ENCODE data around the gene LENG1.

LENG1 gene

DNA sequence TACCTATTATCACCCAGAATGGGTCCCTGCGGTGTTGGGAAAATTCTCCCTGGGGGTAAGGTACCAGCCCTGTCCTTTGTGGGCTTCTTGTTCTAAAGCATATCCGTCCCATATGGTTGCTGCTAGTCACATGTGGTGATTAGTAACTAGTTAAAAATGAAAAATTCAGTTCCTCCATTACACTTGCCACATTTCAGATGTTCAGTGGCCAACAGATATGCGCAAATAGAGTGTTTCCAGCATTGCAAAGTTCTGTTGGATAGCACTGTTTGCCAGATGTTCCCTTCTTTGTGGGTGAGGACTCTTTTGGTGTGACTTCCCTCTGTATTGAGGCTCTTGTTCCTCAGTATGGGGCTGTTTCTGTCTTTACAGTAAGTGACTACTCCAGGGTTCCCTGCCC, 18.2 kb downstream of the LENG1 start:
- DNase-seq (ENCODE audit: low spot score), result no peak

DNA sequence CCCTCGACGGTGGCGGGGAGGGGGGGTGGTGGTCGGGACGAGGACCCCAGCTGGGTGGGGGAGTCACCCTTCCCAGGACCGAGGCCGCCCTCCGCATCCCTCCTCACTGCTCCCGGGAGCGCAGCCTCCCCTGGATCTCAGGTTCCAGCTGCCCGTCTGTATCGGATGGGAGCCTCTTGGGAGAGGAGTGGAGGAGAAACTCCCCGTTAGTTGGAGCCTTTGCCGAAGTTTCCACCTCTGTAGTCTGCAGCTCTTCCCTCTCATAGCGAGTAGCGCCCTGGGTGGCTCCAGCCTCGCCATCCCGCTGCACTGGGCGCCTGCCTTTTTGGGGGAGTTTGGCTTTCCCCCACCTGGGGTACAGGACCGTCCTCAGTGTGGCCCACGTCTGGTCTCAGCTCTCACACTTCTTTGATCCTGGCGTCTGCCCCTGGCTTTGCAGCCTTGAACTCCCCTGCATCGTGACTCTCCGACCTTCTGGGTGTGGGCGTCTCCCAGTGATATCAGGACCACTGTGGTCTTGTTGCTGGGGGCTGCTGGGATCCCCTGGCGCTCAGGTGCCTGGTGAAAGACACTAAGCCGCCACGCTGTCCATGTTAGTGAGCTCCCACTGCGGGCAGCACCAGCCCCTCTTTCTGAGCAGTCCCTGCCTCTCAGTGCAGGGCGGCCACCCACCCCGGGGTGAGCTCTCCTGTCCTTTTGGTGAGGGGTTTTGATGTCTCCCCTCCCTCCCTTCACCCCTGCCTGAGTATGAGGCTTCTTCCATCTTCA, 20.8 kb downstream of the LENG1 start:
- no peak for DNase-seq (ENCODE audit: low spot score)

DNA sequence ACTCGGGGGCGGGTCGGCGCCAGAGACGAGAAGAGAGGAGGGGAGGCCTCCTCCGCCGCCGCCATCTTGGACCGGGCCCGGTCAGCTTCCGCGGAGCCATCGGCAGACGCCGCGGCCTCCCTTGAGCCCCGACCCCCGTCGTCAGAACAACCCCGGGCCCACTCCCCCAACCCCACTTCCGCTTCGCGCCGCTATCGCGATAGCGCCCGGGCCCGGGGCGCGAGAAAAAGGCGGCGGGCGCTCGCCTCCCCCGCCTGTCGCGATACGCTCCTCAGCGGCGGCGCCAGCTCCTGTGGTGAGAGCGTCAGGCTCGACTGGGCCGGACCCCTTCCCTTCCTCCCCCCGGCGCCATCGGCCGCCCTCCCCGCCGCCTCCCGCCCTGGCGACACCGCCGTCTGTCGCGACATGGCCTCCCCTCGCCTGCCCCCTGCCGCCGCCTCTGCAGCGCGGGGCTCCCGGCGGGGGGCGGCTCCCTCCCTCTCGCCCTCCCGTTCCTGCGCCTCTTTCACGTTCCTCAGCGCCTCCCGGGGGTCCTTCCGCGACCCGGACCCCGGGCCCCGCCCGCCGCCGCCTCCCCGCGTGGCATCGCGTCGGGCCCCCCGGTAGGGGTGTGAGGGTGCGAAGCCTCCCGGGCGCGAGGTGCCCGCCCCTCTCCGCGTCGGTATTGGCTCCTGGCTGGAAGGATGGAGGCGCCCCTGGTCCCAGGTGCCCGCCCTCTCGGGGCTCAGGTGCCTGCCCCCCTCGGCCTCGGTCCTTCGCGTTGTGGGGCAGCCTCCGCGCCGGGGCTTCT, 21.6 kb downstream of the LENG1 start, which contains the start of gene CNOT3:
CNOT3 (plus strand) TSS at position 64 of the 790 bp plus-strand sequence. CDS start 5,217 bp downstream, outside the sequence.
- no peak for DNase-seq (ENCODE audit: low spot score)

DNA sequence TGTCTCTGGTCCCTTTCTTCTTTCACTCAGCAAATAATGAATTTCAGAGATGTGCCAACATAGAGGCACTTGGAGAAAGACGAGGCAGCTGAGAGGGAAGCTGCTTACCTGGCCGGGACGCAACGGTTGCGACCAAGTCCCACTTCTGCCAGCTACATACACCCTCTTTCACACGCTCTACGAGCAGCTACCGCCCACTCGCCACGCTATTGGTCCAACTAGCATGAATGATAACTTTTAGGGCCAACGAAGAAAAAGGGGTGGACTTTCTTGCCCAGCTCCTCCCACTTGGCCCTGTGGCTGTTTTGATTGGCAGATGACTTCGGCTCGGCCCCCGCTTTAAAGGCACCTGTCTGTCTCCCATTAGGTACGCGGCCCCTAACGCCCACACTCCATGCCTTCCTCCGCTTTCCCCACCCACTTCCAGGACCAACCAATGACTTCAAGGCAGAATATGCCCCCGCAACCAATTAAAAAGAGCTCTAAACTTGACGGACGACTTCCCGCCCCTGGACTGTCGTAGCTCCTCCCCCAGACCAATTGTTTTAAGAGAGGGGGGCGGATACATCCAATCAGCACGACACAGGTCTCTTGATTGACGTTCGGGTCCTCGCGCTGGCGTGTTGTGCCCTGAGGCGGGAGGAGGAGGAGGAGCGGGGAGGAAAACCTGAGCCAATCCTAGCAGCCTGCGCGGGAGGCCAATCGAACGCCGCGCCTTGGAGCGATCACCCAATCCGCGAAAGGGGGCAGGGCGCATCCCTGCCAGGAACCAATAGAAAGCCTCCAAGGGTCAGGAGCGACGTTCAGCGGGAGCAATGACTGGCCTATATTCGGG, 22.4 kb downstream of the LENG1 start:
- DNase-seq (ENCODE audit: low spot score), result peak; percentile 100

DNA sequence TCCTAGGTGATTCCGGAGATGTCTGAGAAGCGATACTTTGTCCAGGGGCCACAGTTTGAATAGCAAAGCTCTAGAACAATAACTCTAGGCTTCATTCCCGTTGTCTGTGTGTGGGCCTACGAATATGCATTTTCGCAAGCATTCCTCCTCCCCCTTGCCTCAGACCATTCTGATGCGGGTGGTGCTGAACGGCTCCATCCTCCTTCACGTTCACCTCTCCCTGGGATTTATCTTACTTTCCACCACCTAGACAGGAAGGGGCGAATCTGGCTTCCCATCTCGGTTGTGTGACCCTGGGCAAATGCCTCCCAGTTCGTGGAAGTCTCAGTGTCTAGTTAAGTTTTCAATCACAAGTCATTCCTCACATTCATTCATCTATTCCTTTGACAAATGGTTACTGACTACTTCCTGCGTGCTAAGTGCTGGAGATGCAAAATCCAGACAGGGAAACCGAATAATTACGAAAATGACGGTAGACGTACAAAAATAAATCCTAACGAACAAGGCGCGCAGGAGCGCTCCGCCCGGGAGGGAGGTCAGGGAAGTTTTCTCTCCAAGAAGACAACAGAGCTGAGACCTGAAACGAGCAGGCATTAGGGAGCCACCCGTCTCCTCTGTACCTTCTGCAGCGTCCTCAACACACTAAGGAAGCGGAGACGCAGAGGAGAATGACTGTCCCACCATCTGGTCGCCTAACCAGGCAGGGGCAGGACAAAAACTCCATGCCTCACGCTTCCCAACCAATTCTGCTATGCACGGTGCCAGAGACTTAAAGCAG, 23.2 kb downstream of the LENG1 start:
- DNase-seq (ENCODE audit: low spot score), result no peak

DNA sequence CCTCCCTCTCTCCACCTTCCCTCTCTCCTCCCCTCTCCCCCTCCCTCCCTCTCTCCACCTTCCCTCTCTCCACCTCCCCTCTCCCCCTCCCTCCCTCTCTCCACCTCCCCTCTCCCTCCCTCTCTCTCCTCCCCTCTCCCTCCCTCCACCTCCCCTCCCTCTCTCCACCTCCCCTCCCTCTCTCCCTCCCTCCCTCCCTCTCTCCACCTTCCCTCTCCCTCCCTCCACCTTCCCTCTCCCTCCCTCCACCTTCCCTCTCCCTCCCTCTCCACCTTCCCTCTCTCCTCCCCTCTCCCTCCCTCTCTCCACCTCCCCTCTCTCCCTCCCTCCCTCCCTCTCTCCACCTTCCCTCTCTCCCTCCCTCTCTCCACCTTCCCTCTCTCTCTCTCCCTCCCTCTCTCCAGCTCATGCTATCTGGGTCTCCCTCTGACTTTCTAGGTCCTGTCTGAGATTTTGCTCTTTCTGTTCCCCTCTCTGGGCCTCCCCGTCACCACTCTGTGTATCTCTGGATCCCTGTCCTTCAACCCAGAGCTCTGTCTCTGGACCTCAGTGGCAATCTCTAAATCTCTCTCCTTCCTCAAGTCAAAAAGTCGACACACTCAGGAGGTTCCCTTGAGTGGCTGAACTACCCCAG, 25.4 kb downstream of the LENG1 start:
- DNase-seq (ENCODE audit: low spot score), result no peak

DNA sequence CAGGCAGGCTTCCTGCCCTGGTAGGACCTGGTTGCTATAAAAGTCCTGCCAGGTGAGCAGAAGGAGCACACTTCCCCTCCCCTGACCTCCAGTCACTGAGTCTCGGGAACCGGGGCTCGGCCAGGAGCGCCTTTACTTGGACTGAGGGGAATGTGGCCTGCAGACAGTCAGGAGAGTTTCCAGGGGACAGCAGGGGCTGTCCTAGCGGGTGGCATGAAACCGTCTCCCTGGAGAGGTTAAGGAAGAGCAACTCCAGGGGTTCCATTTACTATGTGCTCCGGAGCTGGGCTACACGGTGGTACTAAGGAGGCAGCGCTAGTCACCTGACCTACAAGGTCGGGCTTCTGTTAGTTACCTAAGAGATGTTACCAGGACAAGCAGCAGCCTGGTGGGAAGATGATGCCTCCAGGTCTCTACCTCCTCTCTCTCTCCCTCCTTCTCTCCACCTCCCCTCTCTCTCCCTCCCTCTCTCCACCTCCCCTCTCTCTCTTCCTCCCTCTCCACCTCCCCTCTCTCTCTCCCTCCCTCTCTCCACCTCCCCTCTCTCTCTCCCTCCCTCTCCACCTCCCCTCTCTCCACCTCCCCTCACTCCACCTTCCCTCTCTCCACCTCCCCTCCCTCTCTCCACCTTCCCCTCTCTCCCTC, 26.1 kb downstream of the LENG1 start:
- DNase-seq (ENCODE audit: low spot score), result peak; percentile 44

DNA sequence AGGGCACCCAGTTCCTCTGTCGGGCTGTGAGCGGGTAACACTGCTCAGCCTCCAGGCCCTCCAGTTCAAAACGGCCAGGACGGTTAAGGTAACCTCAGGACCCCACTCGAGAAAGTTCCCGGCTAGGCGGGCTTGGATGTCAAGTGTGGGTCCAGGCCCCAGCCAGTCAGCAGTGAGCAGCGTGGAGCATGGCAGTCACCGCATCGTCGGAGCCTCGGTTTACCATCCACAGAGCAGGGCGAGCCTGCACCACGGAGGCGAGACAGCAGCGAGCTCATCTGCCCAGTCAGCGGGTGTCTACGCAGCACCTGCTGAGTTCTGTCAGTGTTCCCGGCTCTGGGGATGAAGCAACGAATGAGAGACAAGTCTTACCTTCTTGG, 29.9 kb downstream of the LENG1 start:
- no peak for DNase-seq (ENCODE audit: low spot score)

DNA sequence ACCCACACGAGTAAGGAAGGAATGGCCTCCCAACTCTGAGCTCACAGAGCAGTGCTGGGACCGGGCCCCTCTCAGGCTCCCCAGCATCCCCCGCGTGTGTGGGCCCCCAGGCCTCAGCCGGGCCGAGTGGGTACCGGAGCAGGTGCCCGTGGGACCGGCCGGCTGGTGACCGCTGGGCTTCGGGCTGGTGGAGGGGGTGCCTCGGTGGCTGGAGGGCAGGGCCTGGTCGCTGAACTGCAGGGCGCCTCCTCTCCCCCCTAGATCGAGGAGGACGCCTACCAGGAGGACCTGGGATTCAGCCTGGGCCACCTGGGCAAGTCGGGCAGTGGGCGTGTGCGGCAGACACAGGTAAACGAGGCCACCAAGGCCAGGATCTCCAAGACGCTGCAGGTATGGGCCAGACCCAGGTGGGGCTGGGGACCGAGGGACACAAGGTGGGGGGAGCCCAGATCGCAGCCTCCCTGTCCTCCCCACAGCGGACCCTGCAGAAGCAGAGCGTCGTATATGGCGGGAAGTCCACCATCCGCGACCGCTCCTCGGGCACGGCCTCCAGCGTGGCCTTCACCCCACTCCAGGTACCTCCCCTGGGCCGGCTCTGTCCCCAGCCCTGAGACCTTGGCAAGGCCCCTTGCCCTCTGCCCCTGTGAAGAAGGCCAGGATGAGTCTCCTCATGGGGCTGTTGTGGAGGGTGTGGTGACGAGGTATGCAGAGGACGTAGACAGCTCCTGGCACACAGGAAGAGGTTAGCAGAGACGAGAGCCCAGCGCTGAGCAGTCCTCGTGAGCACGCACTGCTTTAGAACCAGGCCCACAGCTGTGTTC, 30.5 kb downstream of the LENG1 start:
- DNase-seq (ENCODE audit: low spot score), result no peak

DNA sequence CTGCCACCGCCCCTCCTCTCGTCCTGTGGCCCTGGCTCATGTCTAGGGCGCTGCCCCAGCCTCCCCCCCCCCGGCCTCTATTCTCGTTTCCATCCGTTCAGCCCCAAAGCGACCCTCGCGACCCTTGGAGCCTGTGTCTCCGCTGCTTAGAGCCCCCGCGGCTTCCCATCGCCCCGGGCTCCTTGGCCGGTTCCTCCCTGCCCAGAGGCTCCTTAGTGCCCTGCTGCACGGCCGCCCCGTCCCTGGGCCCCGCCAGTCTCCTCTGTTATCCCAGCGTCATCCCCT, 31.1 kb downstream of the LENG1 start:
- no peak for DNase-seq (ENCODE audit: low spot score)

DNA sequence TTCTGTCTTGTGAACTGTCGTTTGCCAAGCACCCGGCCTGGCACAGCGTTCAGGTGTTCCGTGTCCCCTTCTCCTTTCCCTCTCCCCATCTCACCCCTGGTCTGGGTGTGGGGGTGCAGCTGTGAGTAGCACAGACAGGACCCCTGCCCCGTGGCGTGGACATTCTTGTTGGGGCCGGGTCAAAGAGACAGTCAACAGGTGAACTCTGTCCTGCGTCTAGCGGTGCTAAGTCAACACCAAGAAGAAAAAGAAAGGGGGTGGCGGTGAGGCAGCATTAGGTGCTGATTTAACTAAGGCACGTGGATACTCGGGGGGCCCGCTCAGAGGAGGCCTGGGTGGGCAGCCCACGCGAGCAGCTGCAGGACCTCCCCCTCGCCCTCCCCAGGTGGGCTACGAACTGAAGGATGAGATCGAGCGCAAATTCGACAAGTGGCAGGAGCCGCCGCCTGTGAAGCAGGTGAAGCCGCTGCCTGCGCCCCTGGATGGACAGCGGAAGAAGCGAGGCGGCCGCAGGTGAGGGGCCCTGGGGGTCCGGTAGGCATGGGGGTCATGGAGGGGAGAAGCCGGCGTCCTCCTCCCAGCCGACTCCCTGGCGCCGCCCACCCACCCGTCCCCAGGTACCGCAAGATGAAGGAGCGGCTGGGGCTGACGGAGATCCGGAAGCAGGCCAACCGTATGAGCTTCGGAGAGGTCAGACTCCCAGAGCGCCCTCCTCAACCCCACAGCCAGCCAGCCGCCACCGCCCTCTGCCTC, 31.7 kb downstream of the LENG1 start:
- DNase-seq (ENCODE audit: low spot score), result no peak

DNA sequence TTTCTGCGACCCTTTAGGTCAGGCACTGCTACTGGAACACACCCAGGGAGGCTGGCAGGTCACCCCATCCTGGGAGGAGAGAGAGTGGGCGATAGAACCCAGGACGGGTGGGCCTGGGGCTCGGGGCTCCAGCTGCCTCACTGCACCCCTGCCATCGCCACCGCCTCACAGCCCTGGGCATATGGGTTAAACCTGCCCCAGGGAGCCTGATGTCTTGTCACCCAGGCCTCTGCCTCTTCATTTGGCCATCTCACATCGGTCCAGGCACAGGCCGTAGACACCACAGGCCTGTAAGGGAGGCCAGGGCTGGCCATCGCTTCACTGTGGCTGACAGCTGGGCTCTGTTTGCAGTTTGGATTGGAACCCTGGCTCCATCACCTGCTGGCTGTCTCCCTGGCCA, 33.8 kb downstream of the LENG1 start:
- DNase-seq (ENCODE audit: low spot score), result no peak

DNA sequence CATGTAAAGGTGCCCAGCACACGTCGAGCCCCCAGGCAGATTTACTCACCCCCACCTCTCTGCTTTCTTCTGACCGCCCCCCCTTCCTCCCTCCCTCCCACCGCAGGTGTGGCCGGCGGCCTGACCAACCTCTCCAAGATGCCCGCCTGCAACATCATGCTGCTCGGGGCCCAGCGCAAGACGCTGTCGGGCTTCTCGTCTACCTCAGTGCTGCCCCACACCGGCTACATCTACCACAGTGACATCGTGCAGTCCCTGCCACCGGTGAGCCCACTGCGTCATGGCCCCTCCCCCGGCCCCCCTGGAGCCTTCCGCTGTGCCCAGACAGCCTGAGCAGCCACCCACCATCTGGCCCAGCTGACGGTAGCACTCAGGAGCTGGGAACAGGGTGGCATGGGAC, 35.1 kb downstream of the LENG1 start:
- no peak for DNase-seq (ENCODE audit: low spot score)

DNA sequence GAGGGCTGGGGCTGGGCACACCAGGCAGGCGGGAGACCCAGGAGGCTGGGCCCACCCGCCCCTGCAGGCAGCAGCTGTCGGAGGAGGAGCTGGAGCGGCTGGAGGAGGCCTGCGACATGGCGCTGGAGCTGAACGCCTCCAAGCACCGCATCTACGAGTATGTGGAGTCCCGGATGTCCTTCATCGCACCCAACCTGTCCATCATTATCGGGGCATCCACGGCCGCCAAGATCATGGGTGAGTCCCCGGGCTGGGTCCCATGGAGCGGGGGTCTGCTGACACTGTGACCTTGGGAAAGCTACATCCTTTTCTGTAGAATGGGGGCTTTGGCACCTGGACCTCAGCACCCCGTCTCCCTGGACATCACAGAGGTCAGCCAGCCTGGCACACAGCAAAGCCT, 35.8 kb downstream of the LENG1 start:
- DNase-seq (ENCODE audit: low spot score), result no peak

DNA sequence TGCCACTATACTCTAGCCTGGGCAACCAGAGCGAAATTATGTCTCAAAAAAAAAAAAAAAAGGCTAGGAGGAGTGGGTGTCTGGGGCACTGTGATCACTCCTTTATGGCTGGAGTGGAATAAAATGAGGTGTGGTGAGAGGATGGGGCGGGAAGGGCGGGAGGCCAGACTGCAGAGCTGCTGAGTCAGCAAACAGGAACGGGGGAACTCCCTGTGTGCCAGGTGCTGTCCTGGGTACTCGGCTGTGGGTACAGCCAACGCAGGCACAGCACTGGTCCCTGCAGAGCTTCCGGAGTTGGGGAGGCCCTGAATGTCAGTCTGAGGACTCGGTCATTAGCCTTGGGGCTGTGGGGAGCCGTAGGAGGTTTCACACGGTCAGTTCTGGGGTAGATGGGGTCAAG, 38.3 kb downstream of the LENG1 start:
- DNase-seq (ENCODE audit: low spot score), result no peak

DNA sequence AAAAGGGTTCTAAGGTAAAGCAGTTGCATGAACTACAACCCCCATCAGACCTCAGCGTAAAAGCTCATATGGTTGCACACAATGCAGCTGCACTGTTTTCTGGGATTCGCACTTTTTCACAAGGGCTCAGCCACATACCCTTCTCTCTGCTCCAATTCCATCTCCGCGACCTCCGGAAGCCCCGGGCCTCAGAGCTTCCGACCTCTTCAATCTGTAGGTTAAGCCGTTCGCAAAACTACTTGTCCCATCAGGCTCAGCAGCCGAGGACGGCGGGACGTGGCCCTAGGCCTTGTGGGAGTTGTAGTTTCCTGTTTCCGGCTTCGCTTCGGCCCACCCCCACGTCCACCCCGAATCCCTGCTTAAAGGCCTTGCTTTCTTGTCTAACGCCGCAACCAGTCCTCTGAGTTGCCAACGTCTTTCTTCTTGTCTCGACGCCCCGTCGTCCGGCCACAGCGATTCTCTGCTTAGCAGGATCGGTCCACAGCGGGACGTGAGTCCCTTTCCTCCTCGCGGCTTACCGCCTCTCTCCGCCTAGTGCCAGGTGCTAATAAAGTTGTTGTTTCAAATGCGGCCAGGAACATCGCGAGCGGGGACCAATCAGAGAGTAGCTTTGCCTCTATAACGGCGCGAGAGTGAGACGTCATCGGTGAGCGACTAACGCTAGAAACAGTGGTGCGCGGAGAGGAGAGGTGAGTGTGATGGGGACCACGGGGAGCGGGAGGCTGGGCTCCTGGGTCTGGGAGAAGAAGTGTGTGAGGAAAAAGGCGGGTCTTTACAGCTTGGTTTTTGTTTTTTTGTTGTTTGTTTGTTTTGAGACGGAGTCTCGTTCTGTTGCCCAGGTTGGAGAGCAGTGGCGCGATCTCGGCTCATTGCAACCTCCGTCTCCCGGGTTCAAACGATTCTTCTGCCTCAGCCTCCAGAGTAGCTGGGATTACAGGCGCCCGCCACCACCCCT, 44.1 kb downstream of the LENG1 start, which contains the start of the genes PRPF31 and TFPT:
PRPF31 (plus strand) TSS at position 646 of the 955 bp plus-strand sequence. CDS start 2,525 bp downstream, outside the sequence.
TFPT (minus strand) TSS at position 549 of the 955 bp plus-strand sequence; CDS start at position 161, 388 bp downstream.
- DNase-seq (ENCODE audit: low spot score), result peak; percentile 97

DNA sequence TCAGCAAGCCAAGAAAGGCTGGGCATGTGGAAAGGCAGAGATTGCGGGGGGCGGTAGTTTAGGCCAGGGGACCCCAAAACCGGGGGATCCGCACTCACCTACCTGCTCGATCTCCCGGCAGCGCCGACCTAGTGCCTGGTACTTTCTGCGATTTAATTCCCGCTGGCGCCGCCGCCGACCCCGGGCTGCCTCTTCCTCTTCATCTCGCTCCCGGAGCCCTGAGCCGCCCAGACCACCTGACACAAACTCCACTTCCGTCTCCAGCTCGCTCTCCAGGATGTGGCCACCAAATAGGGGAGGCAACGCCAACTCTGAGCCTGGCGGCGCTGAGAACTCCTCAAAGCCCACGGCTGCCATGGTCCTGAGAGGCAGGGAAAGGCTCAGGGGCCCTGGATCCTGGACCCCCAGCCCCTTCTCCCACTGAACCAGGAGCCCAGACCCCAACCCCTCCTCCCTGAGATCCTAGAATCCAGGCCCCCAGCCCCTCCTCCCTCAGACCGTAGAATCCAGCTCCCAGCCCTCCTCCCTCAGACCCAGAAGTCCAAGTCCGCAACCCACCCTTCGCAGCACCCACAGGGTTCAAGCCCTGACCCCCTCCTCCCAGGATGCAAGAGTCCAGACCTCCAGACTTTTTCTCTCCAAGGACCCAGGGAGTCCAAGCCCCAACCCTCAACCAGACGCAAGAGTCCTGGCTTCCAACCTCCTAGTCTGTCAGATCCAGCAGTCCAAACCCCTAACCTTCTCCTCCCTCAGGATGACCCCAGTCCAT, 45.0 kb downstream of the LENG1 start:
- DNase-seq (ENCODE audit: low spot score), result peak; percentile 53

All from kidney capillary endothelial cell (primary cell).